ENCODE measurements around the gene GALNT9.

DNA sequence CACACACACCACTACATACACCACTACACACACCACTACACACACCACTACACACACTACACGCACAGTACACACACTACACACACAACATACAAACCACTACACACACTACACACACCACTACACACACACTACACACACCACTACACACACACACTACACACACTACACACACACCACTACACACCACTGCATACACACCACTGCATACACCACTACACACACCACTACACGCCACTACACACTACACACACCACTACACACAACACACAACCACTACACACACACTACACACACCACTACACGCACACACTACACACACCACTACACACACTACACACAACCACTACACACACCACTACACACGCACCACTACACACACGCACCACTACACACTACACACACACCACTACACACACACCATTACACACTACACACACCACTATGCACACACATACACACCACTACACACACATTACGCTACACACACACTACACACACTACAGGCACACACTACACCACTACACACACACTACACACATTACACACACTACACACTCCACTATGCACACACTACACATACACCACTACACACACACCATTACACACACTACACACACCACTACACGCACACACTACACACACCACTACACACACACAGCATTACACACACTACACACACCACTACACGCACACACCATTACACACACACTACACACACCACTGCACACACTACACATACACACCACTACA, 172.6 kb downstream of the GALNT9 start:
- TF ChIP-seq, protein P1, sequence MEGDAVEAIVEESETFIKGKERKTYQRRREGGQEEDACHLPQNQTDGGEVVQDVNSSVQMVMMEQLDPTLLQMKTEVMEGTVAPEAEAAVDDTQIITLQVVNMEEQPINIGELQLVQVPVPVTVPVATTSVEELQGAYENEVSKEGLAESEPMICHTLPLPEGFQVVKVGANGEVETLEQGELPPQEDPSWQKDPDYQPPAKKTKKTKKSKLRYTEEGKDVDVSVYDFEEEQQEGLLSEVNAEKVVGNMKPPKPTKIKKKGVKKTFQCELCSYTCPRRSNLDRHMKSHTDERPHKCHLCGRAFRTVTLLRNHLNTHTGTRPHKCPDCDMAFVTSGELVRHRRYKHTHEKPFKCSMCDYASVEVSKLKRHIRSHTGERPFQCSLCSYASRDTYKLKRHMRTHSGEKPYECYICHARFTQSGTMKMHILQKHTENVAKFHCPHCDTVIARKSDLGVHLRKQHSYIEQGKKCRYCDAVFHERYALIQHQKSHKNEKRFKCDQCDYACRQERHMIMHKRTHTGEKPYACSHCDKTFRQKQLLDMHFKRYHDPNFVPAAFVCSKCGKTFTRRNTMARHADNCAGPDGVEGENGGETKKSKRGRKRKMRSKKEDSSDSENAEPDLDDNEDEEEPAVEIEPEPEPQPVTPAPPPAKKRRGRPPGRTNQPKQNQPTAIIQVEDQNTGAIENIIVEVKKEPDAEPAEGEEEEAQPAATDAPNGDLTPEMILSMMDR (IDR thresholded peaks at IDR 0.05; ENCODE audit: poor library complexity, severe bottlenecking) = no peak
- TF ChIP-seq, protein P2, sequence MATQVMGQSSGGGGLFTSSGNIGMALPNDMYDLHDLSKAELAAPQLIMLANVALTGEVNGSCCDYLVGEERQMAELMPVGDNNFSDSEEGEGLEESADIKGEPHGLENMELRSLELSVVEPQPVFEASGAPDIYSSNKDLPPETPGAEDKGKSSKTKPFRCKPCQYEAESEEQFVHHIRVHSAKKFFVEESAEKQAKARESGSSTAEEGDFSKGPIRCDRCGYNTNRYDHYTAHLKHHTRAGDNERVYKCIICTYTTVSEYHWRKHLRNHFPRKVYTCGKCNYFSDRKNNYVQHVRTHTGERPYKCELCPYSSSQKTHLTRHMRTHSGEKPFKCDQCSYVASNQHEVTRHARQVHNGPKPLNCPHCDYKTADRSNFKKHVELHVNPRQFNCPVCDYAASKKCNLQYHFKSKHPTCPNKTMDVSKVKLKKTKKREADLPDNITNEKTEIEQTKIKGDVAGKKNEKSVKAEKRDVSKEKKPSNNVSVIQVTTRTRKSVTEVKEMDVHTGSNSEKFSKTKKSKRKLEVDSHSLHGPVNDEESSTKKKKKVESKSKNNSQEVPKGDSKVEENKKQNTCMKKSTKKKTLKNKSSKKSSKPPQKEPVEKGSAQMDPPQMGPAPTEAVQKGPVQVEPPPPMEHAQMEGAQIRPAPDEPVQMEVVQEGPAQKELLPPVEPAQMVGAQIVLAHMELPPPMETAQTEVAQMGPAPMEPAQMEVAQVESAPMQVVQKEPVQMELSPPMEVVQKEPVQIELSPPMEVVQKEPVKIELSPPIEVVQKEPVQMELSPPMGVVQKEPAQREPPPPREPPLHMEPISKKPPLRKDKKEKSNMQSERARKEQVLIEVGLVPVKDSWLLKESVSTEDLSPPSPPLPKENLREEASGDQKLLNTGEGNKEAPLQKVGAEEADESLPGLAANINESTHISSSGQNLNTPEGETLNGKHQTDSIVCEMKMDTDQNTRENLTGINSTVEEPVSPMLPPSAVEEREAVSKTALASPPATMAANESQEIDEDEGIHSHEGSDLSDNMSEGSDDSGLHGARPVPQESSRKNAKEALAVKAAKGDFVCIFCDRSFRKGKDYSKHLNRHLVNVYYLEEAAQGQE (IDR thresholded peaks at IDR 0.05; ENCODE audit: borderline replicate concordance) = no peak
- no peak for TF ChIP-seq EZH2 (IDR thresholded peaks at IDR 0.05; ENCODE audit: borderline replicate concordance, insufficient read depth, low read length, poor library complexity, severe bottlenecking)
